Activated CD8-positive, alpha-beta memory T cell treated with anti-CD3 and anti-CD28 coated beads, Interleukin-2, amount 50 U/mL, for 48 hours (primary cell): ENCODE data around the gene CSAD.
"Not testable (repeated sequence)": the region's sequence is repeated elsewhere in the genome, so short reads cannot be mapped to it uniquely, and the experiment has no call there.

Experiments used
- DNase-seq: peaks from one replicate; pipeline ENCODE4 v3.0.0-alpha.2; 2020

Gene CSAD

GRCh38 chr12:53217931-53218307, 37.2 kb upstream of the CSAD start:
- DNase-seq, result no peak

GRCh38 chr12:53217051-53217930, 36.6 kb upstream of the CSAD start:
- peak; percentile 82 for DNase-seq

- no peak for DNase-seq
These were observed 34.8 kb upstream of the CSAD start for GRCh38 chr12:53215497-53215896.

- DNase-seq, result no peak
These were observed 34.1 kb upstream of the CSAD start for GRCh38 chr12:53214687-53215455.

- no peak for DNase-seq
These were observed 33.5 kb upstream of the CSAD start for GRCh38 chr12:53214221-53214620.

- peak; percentile 96 for DNase-seq
These were observed 32.6 kb upstream of the CSAD start for GRCh38 chr12:53213348-53213747.

GRCh38 chr12:53212931-53213330, 32.2 kb upstream of the CSAD start:
- DNase-seq, result no peak

GRCh38 chr12:53211476-53212381, 31.0 kb upstream of the CSAD start:
- DNase-seq, result no peak

- no peak for DNase-seq
These were observed 30.1 kb upstream of the CSAD start for GRCh38 chr12:53210843-53211242.

- no peak for DNase-seq
These were observed 28.2 kb upstream of the CSAD start for GRCh38 chr12:53208877-53209463.

GRCh38 chr12:53208435-53208834, 27.7 kb upstream of the CSAD start:
- DNase-seq, result no peak

- DNase-seq, result peak; percentile 82
These were observed 26.3 kb upstream of the CSAD start, which contains the start of gene ITGB7 for GRCh38 chr12:53207042-53207441. ITGB7 (minus strand) TSS chr12:53207251; CDS start chr12:53200443, 6,808 bp downstream.

GRCh38 chr12:53205747-53206419, 25.2 kb upstream of the CSAD start:
- peak; percentile 88 for DNase-seq

- DNase-seq, result no peak
These were observed 23.6 kb upstream of the CSAD start for GRCh38 chr12:53204351-53204750.

GRCh38 chr12:53202316-53202715, 21.6 kb upstream of the CSAD start:
- DNase-seq, result not testable (repeated sequence)

- DNase-seq, result no peak
These were observed 20.9 kb upstream of the CSAD start for GRCh38 chr12:53201639-53202038.

- no peak for DNase-seq
These were observed 20.4 kb upstream of the CSAD start for GRCh38 chr12:53201177-53201541.

GRCh38 chr12:53200458-53201176, 19.9 kb upstream of the CSAD start:
- DNase-seq, result no peak

GRCh38 chr12:53200107-53200457, 19.4 kb upstream of the CSAD start:
- no peak for DNase-seq

- DNase-seq, result no peak
These were observed 19.0 kb upstream of the CSAD start for GRCh38 chr12:53199700-53200099.

GRCh38 chr12:53198486-53199110, 17.9 kb upstream of the CSAD start:
- DNase-seq, result no peak
